Measurements from ENCODE around the gene RAI1. TPM values are rescaled to one million over a fixed set of nuclear protein-coding genes. Genes with fewer than 3 reads are reported as not detected.

RAI1 gene
- total and polyA plus RNA-seq, 2 of the 13 experiments (the other 11 are each of a cell fraction or from before 2014, with no cell fraction given): 3.4 to 5.2 TPM

GRCh38 chr17:17839791-17840707 lies 158.8 kb downstream of the RAI1 start (continued):
- TF ChIP-seq, protein P1, sequence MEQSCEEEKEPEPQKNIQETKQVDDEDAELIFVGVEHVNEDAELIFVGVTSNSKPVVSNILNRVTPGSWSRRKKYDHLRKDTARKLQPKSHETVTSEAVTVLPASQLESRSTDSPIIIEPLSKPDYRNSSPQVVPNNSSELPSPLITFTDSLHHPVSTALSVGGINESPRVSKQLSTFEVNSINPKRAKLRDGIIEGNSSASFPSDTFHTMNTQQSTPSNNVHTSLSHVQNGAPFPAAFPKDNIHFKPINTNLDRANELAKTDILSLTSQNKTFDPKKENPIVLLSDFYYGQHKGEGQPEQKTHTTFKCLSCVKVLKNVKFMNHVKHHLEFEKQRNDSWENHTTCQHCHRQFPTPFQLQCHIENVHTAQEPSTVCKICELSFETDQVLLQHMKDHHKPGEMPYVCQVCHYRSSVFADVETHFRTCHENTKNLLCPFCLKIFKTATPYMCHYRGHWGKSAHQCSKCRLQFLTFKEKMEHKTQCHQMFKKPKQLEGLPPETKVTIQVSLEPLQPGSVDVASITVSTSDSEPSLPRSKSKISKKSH (CRISPR knock-in tag; IDR thresholded peaks at IDR 0.05; ENCODE audit: borderline replicate concordance): peak; percentile 1; the same call in 1 of the 2 replicates
- TF ChIP-seq RFX5 (IDR thresholded peaks at IDR 0.05; ENCODE audit: low read depth, low read length): no peak
- TF ChIP-seq MYNN (CRISPR knock-in tag; IDR thresholded peaks at IDR 0.05; ENCODE audit: low read depth): no peak; the same call in 1 of the 2 replicates
- no peak for TF ChIP-seq MATR3 (CRISPR knock-in tag; IDR thresholded peaks at IDR 0.05)
- peak; percentile 87 for TF ChIP-seq ZNF121 (CRISPR knock-in tag; IDR thresholded peaks at IDR 0.05)
- TF ChIP-seq ZNF263 (CRISPR knock-in tag; IDR thresholded peaks at IDR 0.05): no peak
- 0 out of 2 replicates have a peak, but pooled peaks have one; percentile 39 for TF ChIP-seq NR2F2 (IDR thresholded peaks at IDR 0.05; ENCODE audit: borderline replicate concordance, low read depth)
- TF ChIP-seq ZFP91 (CRISPR knock-in tag; IDR thresholded peaks at IDR 0.05; ENCODE audit: borderline replicate concordance): peak; percentile 41; the same call in 1 of the 2 replicates
- TF ChIP-seq ZBED4 (CRISPR knock-in tag; IDR thresholded peaks at IDR 0.05; ENCODE audit: borderline replicate concordance): peak; percentile 92; the same call in 1 of the 2 replicates
- TF ChIP-seq FOXM1 (CRISPR knock-in tag; IDR thresholded peaks at IDR 0.05): no peak
- TF ChIP-seq, protein P2, sequence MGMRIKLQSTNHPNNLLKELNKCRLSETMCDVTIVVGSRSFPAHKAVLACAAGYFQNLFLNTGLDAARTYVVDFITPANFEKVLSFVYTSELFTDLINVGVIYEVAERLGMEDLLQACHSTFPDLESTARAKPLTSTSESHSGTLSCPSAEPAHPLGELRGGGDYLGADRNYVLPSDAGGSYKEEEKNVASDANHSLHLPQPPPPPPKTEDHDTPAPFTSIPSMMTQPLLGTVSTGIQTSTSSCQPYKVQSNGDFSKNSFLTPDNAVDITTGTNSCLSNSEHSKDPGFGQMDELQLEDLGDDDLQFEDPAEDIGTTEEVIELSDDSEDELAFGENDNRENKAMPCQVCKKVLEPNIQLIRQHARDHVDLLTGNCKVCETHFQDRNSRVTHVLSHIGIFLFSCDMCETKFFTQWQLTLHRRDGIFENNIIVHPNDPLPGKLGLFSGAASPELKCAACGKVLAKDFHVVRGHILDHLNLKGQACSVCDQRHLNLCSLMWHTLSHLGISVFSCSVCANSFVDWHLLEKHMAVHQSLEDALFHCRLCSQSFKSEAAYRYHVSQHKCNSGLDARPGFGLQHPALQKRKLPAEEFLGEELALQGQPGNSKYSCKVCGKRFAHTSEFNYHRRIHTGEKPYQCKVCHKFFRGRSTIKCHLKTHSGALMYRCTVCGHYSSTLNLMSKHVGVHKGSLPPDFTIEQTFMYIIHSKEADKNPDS (CRISPR knock-in tag; IDR thresholded peaks at IDR 0.05): 0 out of 2 replicates have a peak, but pooled peaks have one; percentile 59
- peak; percentile 55; the same call in 1 of the 2 replicates for TF ChIP-seq ZFX (CRISPR knock-in tag; IDR thresholded peaks at IDR 0.05; ENCODE audit: low read depth)
- TF ChIP-seq REPIN1 (CRISPR knock-in tag; IDR thresholded peaks at IDR 0.05; ENCODE audit: borderline replicate concordance, low read depth): no peak; the same call in 1 of the 2 replicates
- no peak for TF ChIP-seq ATAD3A (CRISPR knock-in tag; IDR thresholded peaks at IDR 0.05)
- TF ChIP-seq, protein P3, sequence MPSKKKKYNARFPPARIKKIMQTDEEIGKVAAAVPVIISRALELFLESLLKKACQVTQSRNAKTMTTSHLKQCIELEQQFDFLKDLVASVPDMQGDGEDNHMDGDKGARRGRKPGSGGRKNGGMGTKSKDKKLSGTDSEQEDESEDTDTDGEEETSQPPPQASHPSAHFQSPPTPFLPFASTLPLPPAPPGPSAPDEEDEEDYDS (CRISPR knock-in tag; IDR thresholded peaks at IDR 0.05): peak; percentile 58; the same call in 1 of the 2 replicates
- peak; percentile 51 for TF ChIP-seq ASH2L (IDR thresholded peaks at IDR 0.05; ENCODE audit: insufficient read length, low read depth, low read length)
- 0 out of 2 replicates have a peak, but pooled peaks have one; percentile 18 for TF ChIP-seq ZNF430 (CRISPR knock-in tag; IDR thresholded peaks at IDR 0.05)
- TF ChIP-seq HMGA1 (CRISPR knock-in tag; conservative IDR thresholded peaks at IDR 0.05): no peak

All from HepG2 (cell line).